DMS 273 (cell line): ENCODE measurements around the gene TCEAL5.
"Not testable (repeated sequence)": the region's sequence is repeated elsewhere in the genome, so short reads cannot be mapped to it uniquely, and the experiment has no call there.

ENCODE experiments used
- DNase-seq: peaks from one replicate; lab custom pipeline; 2025; ENCODE audit not compliant: unreplicated experiment; lab: John Stamatoyannopoulos, UW

The TCEAL5 gene

GRCh38 chrX:103234869-103235268, 41.7 kb downstream of the TCEAL5 start:
- no peak for DNase-seq

- no peak for DNase-seq
Measured at GRCh38 chrX:103233263-103233662, 43.3 kb downstream of the TCEAL5 start.

DNA sequence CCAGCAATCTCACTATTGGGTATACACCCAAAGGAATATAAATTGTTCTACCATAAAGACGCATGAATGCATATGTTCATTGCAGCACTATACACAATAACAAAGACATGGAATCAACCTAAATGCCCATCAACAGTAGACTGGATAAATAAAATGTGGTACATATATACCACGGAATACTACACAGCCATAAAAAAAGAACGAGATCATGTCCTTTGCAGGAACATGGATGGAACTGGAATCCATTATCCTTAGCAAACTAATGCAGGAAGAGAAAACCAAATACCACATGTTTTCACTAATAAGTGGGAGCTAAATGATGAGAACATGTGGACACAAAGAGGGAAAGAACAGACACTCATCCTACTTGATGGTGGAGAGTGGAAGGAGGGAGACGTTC, 50.6 kb downstream of the TCEAL5 start:
- DNase-seq = not testable (repeated sequence)
